H9 (cell line): ENCODE measurements around the gene LEKR1. TPM values are rescaled to one million over a fixed set of nuclear protein-coding genes. Genes with fewer than 3 reads are reported as not detected.

ENCODE experiments used
- DNase-seq: peaks from one replicate; pipeline ENCODE4 v3.0.0-alpha.2; 2017
- H2AFZ ChIP-seq: one replicate; pipeline ENCODE4 v1.6.1; 2013; ENCODE audit warnings: mild to moderate bottlenecking, low read length, control low read depth, moderate library complexity
- H2AK5ac ChIP-seq: 2 replicates; pipeline ENCODE4 v1.6.1; 2013; ENCODE audit warnings: low read length, control low read depth, mixed read lengths; ENCODE audit not compliant: insufficient read length
- H2BK120ac ChIP-seq: one replicate; pipeline ENCODE4 v1.6.1; 2013; ENCODE audit warnings: low read depth, mild to moderate bottlenecking, low read length, control low read depth, inconsistent platforms; ENCODE audit not compliant: poor library complexity, severe bottlenecking
- H2BK12ac ChIP-seq: 2 replicates; pipeline ENCODE4 v1.6.1; 2013; ENCODE audit warnings: low read length, control low read depth, mixed read lengths, low read depth; ENCODE audit not compliant: insufficient read length
- H2BK15ac ChIP-seq: 2 replicates; pipeline ENCODE4 v1.6.1; 2013; ENCODE audit warnings: low read depth, low read length, control low read depth
- H2BK20ac ChIP-seq: one replicate; pipeline ENCODE4 v1.6.1; 2013; ENCODE audit warnings: low read depth, mild to moderate bottlenecking, low read length, control low read depth, inconsistent platforms; ENCODE audit not compliant: poor library complexity, severe bottlenecking
- H2BK5ac ChIP-seq: 2 replicates; pipeline ENCODE4 v1.6.1; 2013; ENCODE audit warnings: low read length, control low read depth, mixed read lengths; ENCODE audit not compliant: insufficient read length
- H3K14ac ChIP-seq: 2 replicates; pipeline ENCODE4 v1.6.1; 2013; ENCODE audit warnings: low read length, control low read depth; ENCODE audit not compliant: insufficient read depth
- H3K18ac ChIP-seq: 2 replicates; pipeline ENCODE4 v1.6.1; 2013; ENCODE audit warnings: low read depth, mild to moderate bottlenecking, mixed read lengths, low read length, control low read depth; ENCODE audit not compliant: insufficient read length
- H3K23ac ChIP-seq: 2 replicates; pipeline ENCODE4 v1.6.1; 2013; ENCODE audit warnings: low read length, control low read depth, mixed read lengths, low read depth; ENCODE audit not compliant: insufficient read length
- H3K23me2 ChIP-seq: 2 replicates; pipeline ENCODE4 v1.6.1; 2013; ENCODE audit warnings: low read depth, mild to moderate bottlenecking, mixed read lengths, low read length, control low read depth; ENCODE audit not compliant: insufficient read length, poor library complexity, severe bottlenecking
- H3K27ac ChIP-seq: 2 replicates; pipeline ENCODE4 v1.5.1; 2013; ENCODE audit warnings: low read length, control low read depth, mixed read lengths, low read depth; ENCODE audit not compliant: insufficient read length
- H3K27me3 ChIP-seq: 2 replicates; pipeline ENCODE4 v1.6.1; 2013; ENCODE audit warnings: low read length, control low read depth, inconsistent platforms; ENCODE audit not compliant: insufficient read depth
- H3K4ac ChIP-seq: 2 replicates; pipeline ENCODE4 v1.6.1; 2013; ENCODE audit warnings: low read depth, mild to moderate bottlenecking, control low read depth, inconsistent platforms, low read length, moderate library complexity
- H3K4me1 ChIP-seq: 2 replicates; pipeline ENCODE4 v1.6.1; 2013; ENCODE audit warnings: low read length, control low read depth, inconsistent platforms; ENCODE audit not compliant: insufficient read depth
- H3K4me2 ChIP-seq: 2 replicates; pipeline ENCODE4 v1.6.1; 2013; ENCODE audit warnings: low read length, control low read depth, mixed read lengths; ENCODE audit not compliant: insufficient read length, insufficient read depth
- H3K56ac ChIP-seq: 2 replicates; pipeline ENCODE4 v1.6.1; 2013; ENCODE audit warnings: low read depth, mild to moderate bottlenecking, mixed read lengths, low read length, control low read depth; ENCODE audit not compliant: insufficient read length
- H3K79me1 ChIP-seq: 2 replicates; pipeline ENCODE4 v1.6.1; 2013; ENCODE audit warnings: low read depth, mild to moderate bottlenecking, moderate library complexity, low read length, control low read depth, inconsistent platforms; ENCODE audit not compliant: insufficient read depth, poor library complexity, severe bottlenecking
- H3K79me2 ChIP-seq: 2 replicates; pipeline ENCODE4 v1.6.1; 2013; ENCODE audit warnings: low read length, control low read depth, inconsistent platforms; ENCODE audit not compliant: insufficient read depth
- H3K9ac ChIP-seq: 2 replicates; pipeline ENCODE4 v1.6.1; 2013; ENCODE audit warnings: low read length, control low read depth, mixed read lengths; ENCODE audit not compliant: insufficient read length; ENCODE audit errors: extremely low read depth
- H3K9me3 ChIP-seq: one replicate; pipeline ENCODE4 v1.6.1; 2013; ENCODE audit warnings: low read depth, low read length, inconsistent platforms; ENCODE audit not compliant: control insufficient read depth
- H3T11ph ChIP-seq: one replicate; pipeline ENCODE4 v1.6.1; 2013; ENCODE audit warnings: mild to moderate bottlenecking, low read length, control low read depth, inconsistent platforms
- H4K20me1 ChIP-seq: one replicate; pipeline ENCODE4 v1.6.1; 2013; ENCODE audit not compliant: control insufficient read depth, insufficient read length, insufficient read depth
- H4K5ac ChIP-seq: 2 replicates; pipeline ENCODE4 v1.6.1; 2013; ENCODE audit warnings: low read depth, mild to moderate bottlenecking, mixed read lengths, low read length, control low read depth; ENCODE audit not compliant: insufficient read length
- H4K8ac ChIP-seq: replicated peaks from 2 replicates; pipeline ENCODE4 v1.6.1; 2013; ENCODE audit warnings: low read length, control low read depth, mixed read lengths, low read depth; ENCODE audit not compliant: insufficient read length
- H4K91ac ChIP-seq: 2 replicates; pipeline ENCODE4 v1.6.1; 2013; ENCODE audit warnings: low read depth, mild to moderate bottlenecking, moderate library complexity, mixed read lengths, low read length, control low read depth; ENCODE audit not compliant: insufficient read length
- H3K27ac Mint-ChIP-seq, 3 experiments: 2 replicates in 2 of 3; 3 replicates in 1 of 3; pipeline ENCODE4 v1.8.0; 2020 to 2021; ENCODE audit warnings: mixed read lengths in 3 of 3, mild to moderate bottlenecking in 1 of 3, moderate library complexity in 1 of 3
- H3K27me3 Mint-ChIP-seq: 2 replicates; pipeline ENCODE4 v1.8.0; 2021; ENCODE audit warnings: low read depth, mild to moderate bottlenecking, moderate library complexity, mixed read lengths
- H3K36me3 Mint-ChIP-seq, 3 experiments: 2 replicates in 2 of 3; 3 replicates in 1 of 3; pipeline ENCODE4 v1.8.0; 2020 to 2021; ENCODE audit warnings: low read depth in 3 of 3, mixed read lengths in 3 of 3; ENCODE audit not compliant: insufficient read depth in 1 of 3
- H3K4me1 Mint-ChIP-seq, 2 experiments: 2 replicates each; pipeline ENCODE4 v1.8.0; 2020; ENCODE audit warnings: mixed read lengths in 2 of 2
- H3K4me3 Mint-ChIP-seq, 2 experiments: 2 replicates in 1 of 2; 3 replicates in 1 of 2; pipeline ENCODE4 v1.8.0; 2020 to 2021; ENCODE audit warnings: mild to moderate bottlenecking in 2 of 2, mixed read lengths in 2 of 2, moderate library complexity in 1 of 2
- H3K9me3 Mint-ChIP-seq, 2 experiments: 2 replicates in 1 of 2; 3 replicates in 1 of 2; pipeline ENCODE4 v1.8.0; 2020; ENCODE audit warnings: mild to moderate bottlenecking in 2 of 2, mixed read lengths in 2 of 2, moderate library complexity in 1 of 2
- WGBS: extraction: QIAGEN DNeasy Blood & Tissue Kit; methylation state at CpG from one replicate; pipeline ENCODE4 v1.1.7; 2013; ENCODE audit warnings: missing lambda C conversion rate, low lambda C conversion rate, mixed read lengths; ENCODE audit not compliant: insufficient read length; ENCODE audit errors: extremely low coverage; 5-methylcytosine and 5-hydroxymethylcytosine counted together
- total RNA-seq: library from RNA; stranded (reverse); gene quantifications from 2 replicates; pipeline ENCODE4 v1.2.1, GENCODE V29; 2021
- TF ChIP-seq, protein P1 (sequence below): fragments of 200-600 bp; sonication (generic); conservative IDR thresholded peaks from 3 replicates; pipeline ENCODE4 v1.8.0; 2021; ENCODE audit warnings: antibody characterized with exemption, mild to moderate bottlenecking

The LEKR1 gene
- total RNA-seq, 1 experiment from 2014 or later: not detected

DNA sequence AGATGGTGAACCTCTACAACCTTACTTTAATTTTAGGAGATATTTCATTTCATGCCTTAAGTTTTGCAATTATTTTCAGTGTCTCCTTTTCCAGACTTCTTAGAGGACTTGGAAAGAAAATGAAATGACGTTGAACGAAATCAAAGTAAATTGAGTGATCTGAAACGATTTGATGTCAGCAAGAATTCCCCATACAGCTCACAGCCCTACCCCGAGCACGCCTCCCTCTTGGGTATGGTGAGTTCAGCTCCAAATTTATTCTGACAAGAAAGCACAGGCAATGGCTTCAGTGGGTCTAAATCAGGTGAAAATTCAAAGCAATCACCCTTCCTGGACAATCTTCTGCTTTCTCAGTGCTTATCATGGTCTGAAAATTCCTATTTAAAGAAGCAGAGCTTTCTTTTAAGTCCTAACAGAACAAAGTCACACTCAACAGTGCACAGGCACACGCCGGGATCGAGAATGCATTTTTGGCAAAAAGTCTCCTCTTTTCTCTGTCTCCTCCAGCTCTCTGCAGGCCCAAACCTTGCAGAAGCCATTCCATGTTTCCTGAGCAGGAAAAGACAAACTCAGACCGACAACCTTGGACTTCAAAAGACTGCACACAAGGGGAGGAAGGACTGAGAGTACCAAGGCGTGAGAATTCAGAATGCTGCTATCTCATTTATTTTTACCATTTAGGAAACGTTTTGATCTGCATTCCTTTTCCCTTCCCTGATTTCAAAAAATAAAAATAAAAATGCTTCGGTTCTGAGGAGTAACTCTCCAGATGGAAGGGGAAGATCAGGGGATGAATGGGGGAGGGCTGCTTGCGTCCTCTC lies 261.8 kb downstream of the LEKR1 start:
- no peak overlapping the region for H2BK15ac ChIP-seq
- H3K27ac ChIP-seq: no peak overlapping the region
- peak overlapping the region; percentile 27 for H3K18ac ChIP-seq
- peaks cover 7% of the 10 kb centered on the region for H3K23me2 ChIP-seq
- peak overlapping the region; percentile 54 for H3K9ac ChIP-seq
- H3T11ph ChIP-seq: peak overlapping the region; percentile 7
- H4K5ac ChIP-seq: no peak overlapping the region
- H2AK5ac ChIP-seq: no peak overlapping the region
- no peaks in the 10 kb centered on the region for H3K79me2 ChIP-seq
- H3K23ac ChIP-seq: no peak overlapping the region
- no peak overlapping the region for H4K91ac ChIP-seq
- Mint-ChIP-seq H3K27ac (peak overlapping the region; percentile 88 to 95 (median 94); a peak in 6 of 7 replicates), H3K27me3 (peaks cover 22% of the 10 kb centered on the region), H3K4me3 (peak overlapping the region; percentile 73 to 80), H3K36me3 (no peaks in the 10 kb centered on the region), H3K4me1 (peaks cover 40 to 42% of the 10 kb centered on the region in 2 experiments), H3K9me3 (no peaks in the 10 kb centered on the region)
- no peak overlapping the region for H2BK120ac ChIP-seq
- H4K8ac ChIP-seq: no peak overlapping the region
- no peaks in the 10 kb centered on the region for H3K27me3 ChIP-seq
- TF ChIP-seq, protein P1, sequence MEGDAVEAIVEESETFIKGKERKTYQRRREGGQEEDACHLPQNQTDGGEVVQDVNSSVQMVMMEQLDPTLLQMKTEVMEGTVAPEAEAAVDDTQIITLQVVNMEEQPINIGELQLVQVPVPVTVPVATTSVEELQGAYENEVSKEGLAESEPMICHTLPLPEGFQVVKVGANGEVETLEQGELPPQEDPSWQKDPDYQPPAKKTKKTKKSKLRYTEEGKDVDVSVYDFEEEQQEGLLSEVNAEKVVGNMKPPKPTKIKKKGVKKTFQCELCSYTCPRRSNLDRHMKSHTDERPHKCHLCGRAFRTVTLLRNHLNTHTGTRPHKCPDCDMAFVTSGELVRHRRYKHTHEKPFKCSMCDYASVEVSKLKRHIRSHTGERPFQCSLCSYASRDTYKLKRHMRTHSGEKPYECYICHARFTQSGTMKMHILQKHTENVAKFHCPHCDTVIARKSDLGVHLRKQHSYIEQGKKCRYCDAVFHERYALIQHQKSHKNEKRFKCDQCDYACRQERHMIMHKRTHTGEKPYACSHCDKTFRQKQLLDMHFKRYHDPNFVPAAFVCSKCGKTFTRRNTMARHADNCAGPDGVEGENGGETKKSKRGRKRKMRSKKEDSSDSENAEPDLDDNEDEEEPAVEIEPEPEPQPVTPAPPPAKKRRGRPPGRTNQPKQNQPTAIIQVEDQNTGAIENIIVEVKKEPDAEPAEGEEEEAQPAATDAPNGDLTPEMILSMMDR: no peak
- no peak overlapping the region for H2BK20ac ChIP-seq
- H3K14ac ChIP-seq: peak overlapping the region; percentile 86
- H2BK12ac ChIP-seq: no peak overlapping the region
- peak overlapping the region; percentile 37 for H3K4me2 ChIP-seq
- no peaks in the 10 kb centered on the region for H3K79me1 ChIP-seq
- no CpG with 5 or more reads among the region's 13 CpGs for WGBS
- no peak overlapping the region for H2BK5ac ChIP-seq
- no peak overlapping the region for H3K4ac ChIP-seq
- H3K4me1 ChIP-seq: peaks cover 9% of the 10 kb centered on the region; the same call in 1 of the 2 replicates
- no peak overlapping the region for H2AFZ ChIP-seq
- DNase-seq: no peak
- no peaks in the 10 kb centered on the region for H4K20me1 ChIP-seq
- no peak overlapping the region for H3K56ac ChIP-seq
- no peaks in the 10 kb centered on the region for H3K9me3 ChIP-seq
